K562 (cell line): ENCODE data around the gene COL5A1. TPM values are rescaled to one million over a fixed set of nuclear protein-coding genes. Genes with fewer than 3 reads are reported as not detected.

ENCODE experiments used
- ATAC-seq: fragments of 200-7000 bp; cut with Tn5 transposase; 3 replicates; pipeline ENCODE4 v1.9.1; 2020; ENCODE audit warnings: moderate library complexity
- BruUV-seq: library from RNA; stranded (reverse); fragments of 400-500 nt; replicated peaks from 2 replicates; lab custom pipeline; 2021; lab: Mats Ljungman, UMichigan
- CTCF ChIA-PET: fragments of 300-600 bp; formaldehyde crosslinking; extraction: SDS; loops from one replicate; lab custom pipeline; 2021; ENCODE audit warnings: low intra/inter-chr PET ratio; lab: Yijun Ruan, JAX
- POLR2A ChIA-PET: fragments of 300-600, 350-650 bp; sonication (Branson Sonifier 250); formaldehyde crosslinking; extraction: SDS; loops from one replicate; lab custom pipeline; 2021; ENCODE audit warnings: antibody characterized with exemption, inconsistent platforms; lab: Yijun Ruan, JAX
- DNase-seq, 4 experiments: peaks; one replicate each; pipeline versions ENCODE4 v3.0.0 to v3.0.0-alpha.2; 2011 to 2018; ENCODE audit warnings: low spot score in 3 of 4, mixed read lengths in 3 of 4; ENCODE audit errors: extremely low read depth in 1 of 4
- FAIRE-seq: peaks from 2 replicates; lab custom pipeline; 2011; peaks lifted over from hg19 to GRCh38; lab: Jason Lieb, UNC
- H2AFZ ChIP-seq: 2 replicates; pipeline ENCODE4 v1.6.0; 2011; ENCODE audit warnings: low read depth, low read length, control low read depth, inconsistent platforms
- H3K27ac ChIP-seq: fragments of 200-600 bp; 3 replicates; pipeline ENCODE4 v1.8.0; 2011; ENCODE audit warnings: low read depth, mild to moderate bottlenecking, control low read depth, inconsistent platforms, low read length, moderate library complexity, mixed read lengths; ENCODE audit errors: extremely low read depth
- H3K27me3 ChIP-seq, 2 experiments: fragments of 300-600 bp in 1 of 2; 2 replicates in 1 of 2; 3 replicates in 1 of 2; pipeline versions ENCODE4 v1.6.0 to v1.8.0; 2011; ENCODE audit warnings: inconsistent platforms in 2 of 2, low read length in 2 of 2, mild to moderate bottlenecking in 1 of 2, mixed read lengths in 1 of 2, moderate library complexity in 1 of 2; ENCODE audit not compliant: control insufficient read depth in 2 of 2, insufficient read depth in 2 of 2
- H3K36me3 ChIP-seq: fragments of 300-600 bp; 3 replicates; pipeline ENCODE4 v1.8.0; 2011; ENCODE audit warnings: mild to moderate bottlenecking, low read length, inconsistent platforms; ENCODE audit not compliant: control insufficient read depth, insufficient read depth
- H3K4me1 ChIP-seq, 2 experiments: fragments of 200-600 bp in 1 of 2; replicated peaks in 1 of 2; 2 replicates in 1 of 2; 3 replicates in 1 of 2; pipeline versions ENCODE4 v1.5.1 to v1.8.0; 2011; ENCODE audit warnings: inconsistent platforms in 2 of 2, low read length in 2 of 2, mild to moderate bottlenecking in 1 of 2, mixed read lengths in 1 of 2, moderate library complexity in 1 of 2; ENCODE audit not compliant: control insufficient read depth in 2 of 2, insufficient read depth in 2 of 2
- H3K4me2 ChIP-seq: 2 replicates; pipeline ENCODE4 v1.6.1; 2011; ENCODE audit warnings: low read length, control low read depth, inconsistent platforms, mixed read lengths; ENCODE audit not compliant: insufficient read depth
- H3K4me3 ChIP-seq: fragments of 200-600 bp; sonication (generic), shearing (Covaris generic); 2 replicates; pipeline ENCODE4 v1.5.1; 2016; ENCODE audit warnings: control low read depth, inconsistent platforms
- H3K79me2 ChIP-seq: fragments of 200-600 bp; 3 replicates; pipeline ENCODE4 v1.8.0; 2011; ENCODE audit warnings: low read length, inconsistent platforms; ENCODE audit not compliant: control insufficient read depth, insufficient read depth
- H3K9ac ChIP-seq, 2 experiments: 2 replicates each; pipeline versions ENCODE4 v1.6.0 to v1.6.1; 2011; ENCODE audit warnings: low read depth in 2 of 2, low read length in 2 of 2, control low read depth in 1 of 2, inconsistent platforms in 1 of 2, mild to moderate bottlenecking in 1 of 2, mixed read lengths in 1 of 2; ENCODE audit not compliant: insufficient read depth in 1 of 2
- H3K9me1 ChIP-seq: one replicate; pipeline ENCODE4 v1.6.0; 2011; ENCODE audit warnings: inconsistent platforms, mild to moderate bottlenecking, low read length, moderate library complexity; ENCODE audit not compliant: control insufficient read depth, insufficient read depth
- H3K9me3 ChIP-seq: replicated peaks from 2 replicates; pipeline ENCODE4 v1.5.1; 2011; ENCODE audit warnings: low read depth, low read length, inconsistent platforms; ENCODE audit not compliant: control insufficient read depth, insufficient read depth
- H4K20me1 ChIP-seq: replicated peaks from 2 replicates; pipeline ENCODE4 v1.6.1; 2011; ENCODE audit warnings: low read length, inconsistent platforms, mixed read lengths; ENCODE audit not compliant: control insufficient read depth, insufficient read depth
- NCOA6 ChIP-seq: fragments of 450-650 bp; IDR thresholded peaks from 2 replicates; pipeline ENCODE4 v1.6.1; 2017; ENCODE audit warnings: mild to moderate bottlenecking
- SAFB2 ChIP-seq: fragments of 200-400 bp; formaldehyde crosslinking; IDR thresholded peaks from 2 replicates; pipeline ENCODE4 v1.6.1; 2018; ENCODE audit warnings: borderline replicate concordance, low read length, low read depth, moderate library complexity; ENCODE audit not compliant: severe bottlenecking
- ZKSCAN3 ChIP-seq: fragments of 250-450 bp; sonication (Bioruptor Pico); IDR thresholded peaks from 2 replicates; pipeline ENCODE4 v1.4.0; 2020
- WGBS: fragments of 100-300 bp; shearing (Covaris generic); methylation state at CpG from one replicate; pipeline ENCODE4 v1.1.6; 2016; ENCODE audit warnings: low coverage, mixed read lengths; ENCODE audit not compliant: insufficient coverage; ENCODE audit errors: missing lambda C conversion rate; 5-methylcytosine and 5-hydroxymethylcytosine counted together
- in situ Hi-C: fragments of 300-500 bp; cut with MboI; formaldehyde crosslinking; loops from 4 replicates; pipeline ENCODE4 v1.15.0; 2018; ENCODE audit warnings: inconsistent platforms, mixed read lengths
- intact Hi-C: fragments of 100-400 bp; cut with micrococcal nuclease; formaldehyde crosslinking; loops from 2 replicates; pipeline ENCODE4 v1.14.2; 2022
- polyA plus RNA-seq, 8 experiments: library from polyadenylated mRNA; depleted of rRNA in 4 of 8; stranded (reverse) in 5 of 8; unstranded in 3 of 8; fragments of >200 nt; fragmentation: Nextera tagmentation in 2 of 8; fragmentation: Illumina TruSeq in 1 of 8; extraction: Ambion mirVana in 2 of 8; extraction: Trizol in 1 of 8; gene quantifications; 2 replicates each; pipeline versions ENCODE4 v1.2.1 to v1.2.3, GENCODE V29; 2011 to 2014; ENCODE audit warnings: inconsistent platforms in 1 of 8, missing spikeins in 1 of 8
- total RNA-seq, 7 experiments: library from RNA; depleted of rRNA in 6 of 7; stranded (reverse); fragments of >200 nt in 6 of 7; fragmentation: Illumina TruSeq in 2 of 7; extraction: Trizol in 2 of 7; gene quantifications; 2 replicates each; pipeline versions ENCODE4 v1.2.1 to v1.2.3, GENCODE V29; 2011 to 2021; ENCODE audit warnings: low replicate concordance in 1 of 7
- TF ChIP-seq, protein P1 (sequence below): sonication (generic); formaldehyde crosslinking; IDR thresholded peaks from 2 replicates; pipeline ENCODE4 v1.8.1; 2023; ENCODE audit warnings: mild to moderate bottlenecking, missing genetic modification reagents, moderate library complexity

Gene COL5A1
- total and polyA plus RNA-seq, 9 of the 15 experiments (the other 6 are each of a cell fraction or from before 2014, with no cell fraction given), result under 0.01 to 0.13 (median 0.04) TPM; not detected in 6

DNA sequence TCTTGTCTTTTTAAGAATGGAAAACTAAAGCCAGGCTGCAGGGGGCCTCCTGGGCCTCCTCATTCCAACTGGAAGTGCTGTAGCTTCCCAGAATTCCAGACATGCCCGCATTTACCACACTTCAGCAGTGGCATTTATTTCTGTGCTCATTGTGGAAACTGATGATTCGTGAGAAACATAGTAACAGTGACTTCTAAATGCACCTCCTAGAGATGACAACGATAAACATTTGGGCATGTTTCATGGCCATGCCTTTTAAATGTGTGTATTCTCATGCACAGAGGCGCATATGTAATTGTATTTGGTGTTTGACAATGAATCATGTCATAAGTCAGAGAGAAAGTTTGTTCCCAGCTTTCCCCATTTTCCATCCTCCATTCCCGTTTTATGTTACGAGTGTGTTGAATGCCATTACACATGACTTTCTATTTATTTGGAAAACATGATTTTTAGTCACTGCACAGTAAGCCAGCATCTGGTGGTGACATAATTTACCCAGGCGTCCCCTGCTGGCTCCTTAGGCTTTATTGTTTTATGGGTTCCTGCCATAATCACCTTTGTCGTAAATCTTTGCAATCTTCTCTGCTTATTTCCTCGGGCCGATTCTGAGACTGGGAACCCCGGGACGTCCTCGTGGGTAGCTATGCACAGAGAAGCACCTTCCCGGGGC lies 170.2 kb downstream of the COL5A1 start:
- Histone ChIP-seq H3K4me3 (no peak overlapping the region), H3K9me1 (no peaks in the 10 kb centered on the region), H3K79me2 (no peaks in the 10 kb centered on the region), H4K20me1 (peaks cover 5% of the 10 kb centered on the region; the same call in 1 of the 2 replicates), H2AFZ (no peak overlapping the region), H3K9ac (no peak overlapping the region), H3K9me3 (no peaks in the 10 kb centered on the region; the same call in 1 of the 2 replicates), H3K4me1 (no peaks in the 10 kb centered on the region), H3K36me3 (no peaks in the 10 kb centered on the region), H3K27me3 (peaks cover 9 to 53% of the 10 kb centered on the region in 2 experiments; a peak in 4 of 5 replicates), H3K27ac (no peak overlapping the region), H3K4me2 (no peak overlapping the region)
- in situ Hi-C loops (no loop called here), intact Hi-C loops (no loop called here)
- no peak for TF ChIP-seq NCOA6
- no peak for TF ChIP-seq ZKSCAN3
- no peak for TF ChIP-seq SAFB2
- TF ChIP-seq, protein P1, sequence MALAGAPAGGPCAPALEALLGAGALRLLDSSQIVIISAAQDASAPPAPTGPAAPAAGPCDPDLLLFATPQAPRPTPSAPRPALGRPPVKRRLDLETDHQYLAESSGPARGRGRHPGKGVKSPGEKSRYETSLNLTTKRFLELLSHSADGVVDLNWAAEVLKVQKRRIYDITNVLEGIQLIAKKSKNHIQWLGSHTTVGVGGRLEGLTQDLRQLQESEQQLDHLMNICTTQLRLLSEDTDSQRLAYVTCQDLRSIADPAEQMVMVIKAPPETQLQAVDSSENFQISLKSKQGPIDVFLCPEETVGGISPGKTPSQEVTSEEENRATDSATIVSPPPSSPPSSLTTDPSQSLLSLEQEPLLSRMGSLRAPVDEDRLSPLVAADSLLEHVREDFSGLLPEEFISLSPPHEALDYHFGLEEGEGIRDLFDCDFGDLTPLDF (CRISPR knock-in tag), result no peak
- CTCF ChIA-PET, result no interaction called here
- DNase-seq, result no peak
- no peak for FAIRE-seq
- no TSS peak for BruUV-seq
- under 1% methylated on average over 14 of the region's 14 CpGs for WGBS
- no peak for ATAC-seq
- POLR2A ChIA-PET, result interaction anchor here (0.9 kb wide), 1 partner anchor 11 kb away, joined by 3 read pairs; no protein-coding TSS in a partner anchor
